Neutrophil (primary cell): ENCODE results near the gene ZBTB45.

Source experiments
- H3K27ac ChIP-seq: fragments of 200-600 bp; sonication (generic); 2 replicates; pipeline ENCODE4 v1.5.1; 2016; ENCODE audit warnings: mild to moderate bottlenecking, moderate library complexity
- H3K27me3 ChIP-seq: fragments of 200-600 bp; sonication (generic); 2 replicates; pipeline ENCODE4 v1.6.0; 2016; ENCODE audit warnings: mild to moderate bottlenecking
- H3K36me3 ChIP-seq: fragments of 200-600 bp; sonication (generic); 2 replicates; pipeline ENCODE4 v1.5.1; 2017
- H3K4me1 ChIP-seq, 2 experiments: fragments of 200-600 bp in 1 of 2; sonication (generic) in 1 of 2; 1 replicate in 1 of 2; 2 replicates in 1 of 2; pipeline versions ENCODE4 v1.5.1 to v1.6.1; 2013 to 2016; ENCODE audit warnings: low read depth in 1 of 2, low read length in 1 of 2, mild to moderate bottlenecking in 1 of 2, moderate library complexity in 1 of 2; ENCODE audit not compliant: control insufficient read depth in 1 of 2, insufficient read depth in 1 of 2
- H3K4me3 ChIP-seq, 2 experiments: fragments of 200-600 bp in 1 of 2; sonication (generic) in 1 of 2; 1 replicate in 1 of 2; 2 replicates in 1 of 2; pipeline ENCODE4 v1.5.1; 2013 to 2016; ENCODE audit warnings: low read depth in 1 of 2, low read length in 1 of 2, mild to moderate bottlenecking in 1 of 2, moderate library complexity in 1 of 2
- H3K9me3 ChIP-seq: fragments of 200-600 bp; sonication (generic); 2 replicates; pipeline ENCODE4 v1.5.1; 2016
- CTCF ChIP-seq: fragments of 200-600 bp; sonication (generic); IDR thresholded peaks from 2 replicates; pipeline ENCODE4 v1.5.1; 2016; ENCODE audit warnings: antibody characterized with exemption

Gene ZBTB45

GRCh38 chr19:58515259-58515658, 4.4 kb downstream of the ZBTB45 start:
- Histone ChIP-seq H3K36me3 (peaks cover 31% of the 10 kb centered on the region), H3K9me3 (no peaks in the 10 kb centered on the region), H3K4me1 (peaks cover 31 to 43% of the 10 kb centered on the region in 2 experiments), H3K27ac (no peak overlapping the region), H3K27me3 (no peaks in the 10 kb centered on the region), H3K4me3 (no peak overlapping the region)
- no peak for TF ChIP-seq CTCF

GRCh38 chr19:58514564-58515022, 5.0 kb downstream of the ZBTB45 start:
- no peaks in the 10 kb centered on the region for H3K9me3 ChIP-seq
- H3K36me3 ChIP-seq, result peaks cover 32% of the 10 kb centered on the region
- peak overlapping the region; percentile 41 to 60 for H3K4me3 ChIP-seq
- no peak overlapping the region for H3K27ac ChIP-seq
- TF ChIP-seq CTCF, result no peak
- peaks cover 25 to 36% of the 10 kb centered on the region in 2 experiments for H3K4me1 ChIP-seq
- H3K27me3 ChIP-seq, result no peaks in the 10 kb centered on the region

- Histone ChIP-seq H3K36me3 (peaks cover 32% of the 10 kb centered on the region), H3K27me3 (no peaks in the 10 kb centered on the region), H3K4me3 (peak overlapping the region; percentile 41 to 60), H3K9me3 (no peaks in the 10 kb centered on the region), H3K27ac (peak overlapping the region; percentile 57), H3K4me1 (peaks cover 22 to 32% of the 10 kb centered on the region in 2 experiments)
- peak; percentile 92 for TF ChIP-seq CTCF
Measured at GRCh38 chr19:58513694-58514563, 5.7 kb downstream of the ZBTB45 start.

- no peaks in the 10 kb centered on the region for H3K9me3 ChIP-seq
- H3K36me3 ChIP-seq, result peaks cover 32% of the 10 kb centered on the region
- H3K27ac ChIP-seq, result peak overlapping the region; percentile 57
- H3K4me3 ChIP-seq, result no peak overlapping the region
- no peaks in the 10 kb centered on the region for H3K27me3 ChIP-seq
- peaks cover 15 to 25% of the 10 kb centered on the region in 2 experiments for H3K4me1 ChIP-seq
- no peak for TF ChIP-seq CTCF
Measured at GRCh38 chr19:58513213-58513693, 6.4 kb downstream of the ZBTB45 start.

GRCh38 chr19:58511353-58512208, 8.0 kb downstream of the ZBTB45 start, which contains the start of gene SLC27A5:
Gene SLC27A5, minus strand, starts transcription at chr19:58511992. Its CDS starts 37 bp downstream, at chr19:58511955.
- Histone ChIP-seq H3K4me1 (peaks cover 11 to 15% of the 10 kb centered on the region in 2 experiments), H3K36me3 (peaks cover 23% of the 10 kb centered on the region), H3K9me3 (peaks cover 5% of the 10 kb centered on the region), H3K27ac (no peak within 1 kb of the TSS), H3K4me3 (no peak within 1 kb of the TSS), H3K27me3 (no peaks in the 10 kb centered on the region)
- TF ChIP-seq CTCF, result no peak
